ENCODE data around the gene TUBB. TPM values are rescaled to one million over a fixed set of nuclear protein-coding genes. Genes with fewer than 3 reads are reported as not detected.
A peak's percentile ranks its signal among the peaks of the same experiment; 100 is the strongest.
"Not testable (repeated sequence)": the region's sequence is repeated elsewhere in the genome, so short reads cannot be mapped to it uniquely, and the experiment has no call there.

The TUBB gene
- total RNA-seq, 1 donor from 2014 or later, result 725 TPM

GRCh38 chr6:30748851-30749540 lies 28.8 kb downstream of the TUBB start:
- Mint-ChIP-seq H3K27me3 (ENCODE audit: unreplicated experiment) (no peaks in the 10 kb centered on the region), H3K9me3 (ENCODE audit: unreplicated experiment) (no peaks in the 10 kb centered on the region), H3K4me1 (ENCODE audit: unreplicated experiment) (peaks cover 76% of the 10 kb centered on the region), H3K36me3 (ENCODE audit: unreplicated experiment) (peaks cover under 1% of the 10 kb centered on the region), H3K4me3 (ENCODE audit: unreplicated experiment) (peak overlapping the region; percentile 12), H3K27ac (ENCODE audit: unreplicated experiment) (peak overlapping the region; percentile 96)
- no peak for DNase-seq (ENCODE audit: extremely low spot score, unreplicated experiment)
- TF ChIP-seq CTCF (IDR thresholded peaks at IDR 0.05), result no peak

- Mint-ChIP-seq H3K36me3 (ENCODE audit: unreplicated experiment) (no peaks in the 10 kb centered on the region), H3K9me3 (ENCODE audit: unreplicated experiment) (no peaks in the 10 kb centered on the region), H3K4me1 (ENCODE audit: unreplicated experiment) (peaks cover 81% of the 10 kb centered on the region), H3K4me3 (ENCODE audit: unreplicated experiment) (no peak overlapping the region), H3K27me3 (ENCODE audit: unreplicated experiment) (no peaks in the 10 kb centered on the region), H3K27ac (ENCODE audit: unreplicated experiment) (peak overlapping the region; percentile 96)
- no peak for TF ChIP-seq CTCF (IDR thresholded peaks at IDR 0.05)
- no peak for DNase-seq (ENCODE audit: extremely low spot score, unreplicated experiment)
Observed at GRCh38 chr6:30749554-30750378, 29.6 kb downstream of the TUBB start.

- Mint-ChIP-seq H3K4me3 (ENCODE audit: unreplicated experiment) (no peak overlapping the region), H3K27ac (ENCODE audit: unreplicated experiment) (peak overlapping the region; percentile 96)
- no peak for DNase-seq (ENCODE audit: extremely low spot score, unreplicated experiment)
Observed at GRCh38 chr6:30750379-30750668, 30.2 kb downstream of the TUBB start.

GRCh38 chr6:30752157-30752927 lies 32.2 kb downstream of the TUBB start:
- H3K27ac Mint-ChIP-seq (ENCODE audit: unreplicated experiment), result peak overlapping the region; percentile 99
- no peaks in the 10 kb centered on the region for H3K36me3 Mint-ChIP-seq (ENCODE audit: unreplicated experiment)
- no peak for TF ChIP-seq CTCF (IDR thresholded peaks at IDR 0.05)
- no peaks in the 10 kb centered on the region for H3K27me3 Mint-ChIP-seq (ENCODE audit: unreplicated experiment)
- H3K4me1 Mint-ChIP-seq (ENCODE audit: unreplicated experiment), result peaks cover 86% of the 10 kb centered on the region
- peak; percentile 100 for DNase-seq (ENCODE audit: extremely low spot score, unreplicated experiment)
- H3K9me3 Mint-ChIP-seq (ENCODE audit: unreplicated experiment), result no peaks in the 10 kb centered on the region
- H3K4me3 Mint-ChIP-seq (ENCODE audit: unreplicated experiment), result peak overlapping the region; percentile 19

More at GRCh38 chr6:30750379-30750668, 30.2 kb downstream of the TUBB start:
- Mint-ChIP-seq H3K9me3 (ENCODE audit: unreplicated experiment) (no peaks in the 10 kb centered on the region), H3K36me3 (ENCODE audit: unreplicated experiment) (no peaks in the 10 kb centered on the region), H3K4me1 (ENCODE audit: unreplicated experiment) (peaks cover 81% of the 10 kb centered on the region), H3K27me3 (ENCODE audit: unreplicated experiment) (no peaks in the 10 kb centered on the region)
- no peak for TF ChIP-seq CTCF (IDR thresholded peaks at IDR 0.05)

GRCh38 chr6:30754631-30755030 lies 34.5 kb downstream of the TUBB start:
- Mint-ChIP-seq H3K9me3 (ENCODE audit: unreplicated experiment) (no peaks in the 10 kb centered on the region), H3K4me3 (ENCODE audit: unreplicated experiment) (no peak overlapping the region), H3K36me3 (ENCODE audit: unreplicated experiment) (no peaks in the 10 kb centered on the region), H3K27me3 (ENCODE audit: unreplicated experiment) (no peaks in the 10 kb centered on the region), H3K27ac (ENCODE audit: unreplicated experiment) (peak overlapping the region; percentile 99), H3K4me1 (ENCODE audit: unreplicated experiment) (peaks cover 81% of the 10 kb centered on the region)
- no peak for TF ChIP-seq CTCF (IDR thresholded peaks at IDR 0.05)
- no peak for DNase-seq (ENCODE audit: extremely low spot score, unreplicated experiment)

- DNase-seq (ENCODE audit: extremely low spot score, unreplicated experiment); H3K27me3 Mint-ChIP-seq (ENCODE audit: unreplicated experiment); H3K4me3 Mint-ChIP-seq (ENCODE audit: unreplicated experiment); H3K9me3 Mint-ChIP-seq (ENCODE audit: unreplicated experiment); H3K36me3 Mint-ChIP-seq (ENCODE audit: unreplicated experiment): not testable (repeated sequence)
- Mint-ChIP-seq H3K27ac (ENCODE audit: unreplicated experiment) (peak overlapping the region; percentile 99), H3K4me1 (ENCODE audit: unreplicated experiment) (peaks cover 83% of the 10 kb centered on the region)
Observed at GRCh38 chr6:30756405-30757003, 36.4 kb downstream of the TUBB start.
